GM12878 (cell line): ENCODE measurements around the gene KLF7. TPM values are rescaled to one million over a fixed set of nuclear protein-coding genes. Genes with fewer than 3 reads are reported as not detected.

ENCODE experiments used
- ATAC-seq: fragments of 200-7000 bp; cut with Tn5 transposase; 3 replicates; pipeline ENCODE4 v1.9.1; 2020; ENCODE audit warnings: mild to moderate bottlenecking, moderate library complexity
- BruUV-seq: library from RNA; stranded (reverse); fragments of 400-500 nt; replicated peaks from 2 replicates; lab custom pipeline; 2021; lab: Mats Ljungman, UMichigan
- CTCF ChIA-PET: fragments of 300-600 bp; sonication (Branson Sonifier 250); formaldehyde crosslinking; extraction: SDS; loops from one replicate; lab custom pipeline; 2021; ENCODE audit warnings: inconsistent platforms; lab: Yijun Ruan, JAX
- POLR2A ChIA-PET: fragments of 350-600 bp; formaldehyde crosslinking; extraction: SDS; loops from one replicate; lab custom pipeline; 2021; ENCODE audit warnings: inconsistent platforms; lab: Charles Lee
- RAD21 ChIA-PET: fragments of 300-600 bp; sonication (Branson Sonifier 250); formaldehyde crosslinking; loops from one replicate; lab custom pipeline; 2023; ENCODE audit warnings: antibody characterized with exemption; ENCODE audit not compliant: unreplicated experiment; lab: Charles Lee
- SMC1A ChIA-PET: fragments of 300-600 bp; sonication (Branson Sonifier 250); formaldehyde crosslinking; loops from one replicate; lab custom pipeline; 2023; ENCODE audit not compliant: unreplicated experiment, uncharacterized antibody; lab: Charles Lee
- DNase-seq: peaks from one replicate; pipeline ENCODE4 v3.0.0-alpha.2; 2011; ENCODE audit warnings: low read depth, low spot score
- FAIRE-seq: peaks from 3 replicates; lab custom pipeline; 2011; peaks lifted over from hg19 to GRCh38; lab: Jason Lieb, UNC
- H2AFZ ChIP-seq: 2 replicates; pipeline ENCODE4 v1.6.0; 2011; ENCODE audit warnings: low read depth, low read length, control low read depth; ENCODE audit not compliant: control insufficient read depth
- H3K27ac ChIP-seq: 2 replicates; pipeline ENCODE4 v1.5.1; 2011; ENCODE audit warnings: control low read depth; ENCODE audit not compliant: control insufficient read depth, insufficient read depth
- H3K27me3 ChIP-seq, 2 experiments: replicated peaks in 1 of 2; 2 replicates each; pipeline versions ENCODE4 v1.6.0 to v1.6.1; 2011; ENCODE audit warnings: low read length in 1 of 2; ENCODE audit not compliant: control insufficient read depth in 2 of 2, insufficient read depth in 2 of 2
- H3K36me3 ChIP-seq, 2 experiments: 2 replicates each; pipeline ENCODE4 v1.5.1; 2011; ENCODE audit warnings: low read length in 1 of 2; ENCODE audit not compliant: control insufficient read depth in 2 of 2, insufficient read depth in 2 of 2
- H3K4me1 ChIP-seq: 2 replicates; pipeline ENCODE4 v1.6.1; 2011; ENCODE audit warnings: mild to moderate bottlenecking, low read length, moderate library complexity, mixed read lengths; ENCODE audit not compliant: control insufficient read depth, insufficient read depth
- H3K4me2 ChIP-seq: 2 replicates; pipeline ENCODE4 v1.6.0; 2011; ENCODE audit warnings: control low read depth; ENCODE audit not compliant: control insufficient read depth, insufficient read depth
- H3K4me3 ChIP-seq: fragments of 200-600 bp; sonication (generic); 2 replicates; pipeline ENCODE4 v1.5.1; 2016
- H3K79me2 ChIP-seq: 2 replicates; pipeline ENCODE4 v1.6.0; 2011; ENCODE audit warnings: low read length; ENCODE audit not compliant: control insufficient read depth, insufficient read depth
- H3K9ac ChIP-seq: 2 replicates; pipeline ENCODE4 v1.8.0; 2011; ENCODE audit warnings: low read length, control low read depth, mixed read lengths; ENCODE audit not compliant: control insufficient read depth, insufficient read depth
- H3K9me3 ChIP-seq: replicated peaks from 3 replicates; pipeline ENCODE4 v1.5.1; 2011; ENCODE audit warnings: mild to moderate bottlenecking, low read length; ENCODE audit not compliant: control insufficient read depth, insufficient read depth
- H4K20me1 ChIP-seq: 2 replicates; pipeline ENCODE4 v1.6.0; 2011; ENCODE audit not compliant: control insufficient read depth, insufficient read depth
- JUND ChIP-seq: IDR thresholded peaks from 2 replicates; pipeline ENCODE4 v1.6.1; 2012; ENCODE audit warnings: low read depth, mild to moderate bottlenecking, low read length, improper control_type of control experiment, moderate library complexity
- NFIC ChIP-seq: IDR thresholded peaks from 2 replicates; pipeline ENCODE4 v1.6.1; 2012; ENCODE audit warnings: low read depth, mild to moderate bottlenecking, inconsistent platforms, low read length, moderate library complexity
- RUNX3 ChIP-seq: IDR thresholded peaks from 2 replicates; pipeline ENCODE4 v1.6.1; 2012; ENCODE audit warnings: low read length, inconsistent platforms
- TCF12 ChIP-seq: IDR thresholded peaks from 2 replicates; pipeline ENCODE4 v1.6.1; 2011; ENCODE audit warnings: low read depth, mild to moderate bottlenecking, low read length
- YY1 ChIP-seq: IDR thresholded peaks from 2 replicates; pipeline ENCODE4 v1.6.1; 2011; ENCODE audit warnings: low read depth, mild to moderate bottlenecking, low read length
- WGBS: methylation state at CpG from one replicate; pipeline ENCODE4 v1.1.6; 2016; ENCODE audit warnings: low lambda C conversion rate; ENCODE audit not compliant: insufficient replicate concordance, insufficient coverage; ENCODE audit errors: missing lambda C conversion rate; 5-methylcytosine and 5-hydroxymethylcytosine counted together
- in situ Hi-C: fragments of 300-500 bp; cut with MboI; formaldehyde crosslinking; loops from 9 replicates; pipeline ENCODE4 v1.14.3; 2018; ENCODE audit warnings: mixed read lengths
- intact Hi-C: fragments of 100-400 bp; cut with micrococcal nuclease; formaldehyde crosslinking; loops from one replicate; pipeline ENCODE4 v1.14.2; 2022; ENCODE audit not compliant: unreplicated experiment
- polyA plus RNA-seq, 11 experiments: library from polyadenylated mRNA; depleted of rRNA in 4 of 11; unstranded in 6 of 11; stranded (reverse) in 5 of 11; fragments of >200 nt; fragmentation: Nextera tagmentation in 4 of 11; fragmentation: Illumina TruSeq in 1 of 11; extraction: Ambion mirVana in 4 of 11; extraction: Trizol in 1 of 11; gene quantifications; 1 replicate in 1 of 11; 2 replicates in 10 of 11; pipeline versions ENCODE4 v1.2.1 to v1.2.3, GENCODE V29; 2011 to 2016; ENCODE audit warnings: inconsistent platforms in 2 of 11, missing spikeins in 2 of 11, low read depth in 1 of 11
- total RNA-seq, 4 experiments: library from RNA; depleted of rRNA in 3 of 4; stranded (reverse); fragments of >200 nt in 3 of 4; fragmentation: Illumina TruSeq in 1 of 4; extraction: Trizol in 1 of 4; gene quantifications; 2 replicates each; pipeline versions ENCODE4 v1.2.1 to v1.2.3, GENCODE V29; 2013 to 2021
- TF ChIP-seq, protein P1 (sequence below): IDR thresholded peaks from 2 replicates; pipeline ENCODE4 v1.6.1; 2012; ENCODE audit warnings: low read depth, low read length, improper control_type of control experiment
- TF ChIP-seq, protein P2 (sequence below): fragments of 450-650 bp; conservative IDR thresholded peaks from 2 replicates; pipeline ENCODE4 v1.6.1; 2017; ENCODE audit warnings: mild to moderate bottlenecking, moderate library complexity
- TF ChIP-seq, protein P3 (sequence below): fragments of 150-350 bp; IDR thresholded peaks from 2 replicates; pipeline ENCODE4 v1.6.1; 2016; ENCODE audit warnings: low read depth, low read length
- TF ChIP-seq, protein P4 (sequence below): IDR thresholded peaks from 2 replicates; pipeline ENCODE4 v1.6.1; 2011; ENCODE audit warnings: low read depth, mild to moderate bottlenecking, low read length, moderate library complexity, borderline replicate concordance; ENCODE audit errors: extremely low read depth

KLF7 gene
- total and polyA plus RNA-seq, 10 of the 15 experiments (the other 5 are each of a cell fraction or from before 2014, with no cell fraction given), result 2.4 to 24.8 (median 8.5) TPM

DNA sequence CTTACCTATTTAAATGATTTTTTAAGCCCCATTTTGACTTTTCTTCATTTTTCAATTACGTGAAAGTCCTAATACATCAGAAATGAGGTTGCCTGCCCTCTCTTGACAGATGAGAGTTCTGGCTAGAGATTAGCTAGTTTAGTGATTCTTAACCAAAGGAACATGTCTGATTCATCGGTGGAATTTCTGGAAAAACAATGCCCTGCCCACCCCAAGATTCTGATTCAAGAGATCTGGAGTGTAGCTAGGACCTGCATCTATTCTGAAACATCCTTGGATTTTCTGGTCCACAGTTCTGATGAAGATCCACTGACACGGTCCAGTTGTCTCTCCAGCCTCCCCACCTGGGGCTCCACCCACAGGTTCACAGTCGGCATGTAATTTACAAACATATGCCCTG is 111.2 kb downstream of the KLF7 start:
- Histone ChIP-seq H3K9ac (no peak overlapping the region), H3K4me3 (no peak overlapping the region), H3K9me3 (no peaks in the 10 kb centered on the region), H3K4me1 (no peaks in the 10 kb centered on the region), H3K4me2 (no peak overlapping the region), H3K36me3 (no peaks in the 10 kb centered on the region), H3K27me3 (no peaks in the 10 kb centered on the region), H2AFZ (no peak overlapping the region), H4K20me1 (no peaks in the 10 kb centered on the region), H3K79me2 (no peaks in the 10 kb centered on the region), H3K27ac (no peak overlapping the region)
- BruUV-seq, result no TSS peak
- in situ Hi-C loops, result no loop called here
- FAIRE-seq (no peak), ATAC-seq (no peak), DNase-seq (no peak)
- 73% methylated on average over 4 of the region's 4 CpGs for WGBS
- RAD21 ChIA-PET, result no interaction called here
- intact Hi-C loops, result no loop called here
- CTCF ChIA-PET, result no interaction called here
- TF ChIP-seq RUNX3, result no peak
- no peak for TF ChIP-seq NFIC
- TF ChIP-seq, protein P1, sequence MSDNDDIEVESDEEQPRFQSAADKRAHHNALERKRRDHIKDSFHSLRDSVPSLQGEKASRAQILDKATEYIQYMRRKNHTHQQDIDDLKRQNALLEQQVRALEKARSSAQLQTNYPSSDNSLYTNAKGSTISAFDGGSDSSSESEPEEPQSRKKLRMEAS, result no peak
- TF ChIP-seq, protein P2, sequence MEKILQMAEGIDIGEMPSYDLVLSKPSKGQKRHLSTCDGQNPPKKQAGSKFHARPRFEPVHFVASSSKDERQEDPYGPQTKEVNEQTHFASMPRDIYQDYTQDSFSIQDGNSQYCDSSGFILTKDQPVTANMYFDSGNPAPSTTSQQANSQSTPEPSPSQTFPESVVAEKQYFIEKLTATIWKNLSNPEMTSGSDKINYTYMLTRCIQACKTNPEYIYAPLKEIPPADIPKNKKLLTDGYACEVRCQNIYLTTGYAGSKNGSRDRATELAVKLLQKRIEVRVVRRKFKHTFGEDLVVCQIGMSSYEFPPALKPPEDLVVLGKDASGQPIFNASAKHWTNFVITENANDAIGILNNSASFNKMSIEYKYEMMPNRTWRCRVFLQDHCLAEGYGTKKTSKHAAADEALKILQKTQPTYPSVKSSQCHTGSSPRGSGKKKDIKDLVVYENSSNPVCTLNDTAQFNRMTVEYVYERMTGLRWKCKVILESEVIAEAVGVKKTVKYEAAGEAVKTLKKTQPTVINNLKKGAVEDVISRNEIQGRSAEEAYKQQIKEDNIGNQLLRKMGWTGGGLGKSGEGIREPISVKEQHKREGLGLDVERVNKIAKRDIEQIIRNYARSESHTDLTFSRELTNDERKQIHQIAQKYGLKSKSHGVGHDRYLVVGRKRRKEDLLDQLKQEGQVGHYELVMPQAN, result no peak
- POLR2A ChIA-PET, result no interaction called here
- SMC1A ChIA-PET, result no interaction called here

DNA sequence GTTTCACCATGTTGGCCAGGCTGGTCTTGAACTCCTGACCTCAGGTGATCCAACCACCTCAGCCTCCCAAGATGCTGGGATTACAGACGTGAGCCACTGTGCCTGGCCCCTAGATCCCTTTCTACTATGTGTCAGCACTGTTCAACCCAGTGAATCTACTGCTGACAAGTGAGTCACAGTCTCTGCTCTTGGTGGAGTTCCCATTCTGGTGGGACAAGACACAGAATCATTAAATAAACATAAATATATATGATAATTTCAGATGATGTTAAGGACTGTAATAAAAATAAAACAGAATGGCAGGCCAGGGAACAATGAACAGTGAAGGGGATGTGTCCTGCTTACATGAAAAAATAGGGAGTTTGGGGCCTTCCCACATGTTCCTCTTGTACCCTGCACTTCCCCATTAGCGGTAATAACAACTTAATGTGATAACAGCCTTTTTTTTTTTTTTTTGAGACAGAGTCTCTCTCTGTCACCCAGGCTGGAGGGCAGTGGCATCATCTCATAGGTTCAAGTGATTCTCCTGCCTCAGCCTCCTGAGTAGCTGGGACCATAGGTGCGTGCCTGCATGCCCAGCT is 114.3 kb downstream of the KLF7 start:
- in situ Hi-C loops, result no loop called here
- no peaks in the 10 kb centered on the region for H4K20me1 ChIP-seq
- 50% methylated on average over 3 of the region's 3 CpGs for WGBS
- RAD21 ChIA-PET, result interaction anchor here (0.6 kb wide), 1 partner anchor 353 kb away, joined by 3 read pairs; no protein-coding TSS in a partner anchor
- no peak overlapping the region for H3K4me2 ChIP-seq
- H3K79me2 ChIP-seq, result no peaks in the 10 kb centered on the region
- intact Hi-C loops, result no loop called here
- H3K27me3 ChIP-seq, result no peaks in the 10 kb centered on the region
- no peak overlapping the region for H3K9ac ChIP-seq
- SMC1A ChIA-PET, result no interaction called here
- DNase-seq (no peak), FAIRE-seq (no peak), ATAC-seq (no peak)
- no peaks in the 10 kb centered on the region for H3K9me3 ChIP-seq
- BruUV-seq, result no TSS peak
- no peak overlapping the region for H2AFZ ChIP-seq
- POLR2A ChIA-PET, result no interaction called here
- CTCF ChIA-PET, result no interaction called here
- H3K4me3 ChIP-seq, result no peak overlapping the region
- no peak overlapping the region for H3K27ac ChIP-seq
- no peaks in the 10 kb centered on the region for H3K4me1 ChIP-seq
- no peaks in the 10 kb centered on the region for H3K36me3 ChIP-seq
- TF ChIP-seq, protein P3, sequence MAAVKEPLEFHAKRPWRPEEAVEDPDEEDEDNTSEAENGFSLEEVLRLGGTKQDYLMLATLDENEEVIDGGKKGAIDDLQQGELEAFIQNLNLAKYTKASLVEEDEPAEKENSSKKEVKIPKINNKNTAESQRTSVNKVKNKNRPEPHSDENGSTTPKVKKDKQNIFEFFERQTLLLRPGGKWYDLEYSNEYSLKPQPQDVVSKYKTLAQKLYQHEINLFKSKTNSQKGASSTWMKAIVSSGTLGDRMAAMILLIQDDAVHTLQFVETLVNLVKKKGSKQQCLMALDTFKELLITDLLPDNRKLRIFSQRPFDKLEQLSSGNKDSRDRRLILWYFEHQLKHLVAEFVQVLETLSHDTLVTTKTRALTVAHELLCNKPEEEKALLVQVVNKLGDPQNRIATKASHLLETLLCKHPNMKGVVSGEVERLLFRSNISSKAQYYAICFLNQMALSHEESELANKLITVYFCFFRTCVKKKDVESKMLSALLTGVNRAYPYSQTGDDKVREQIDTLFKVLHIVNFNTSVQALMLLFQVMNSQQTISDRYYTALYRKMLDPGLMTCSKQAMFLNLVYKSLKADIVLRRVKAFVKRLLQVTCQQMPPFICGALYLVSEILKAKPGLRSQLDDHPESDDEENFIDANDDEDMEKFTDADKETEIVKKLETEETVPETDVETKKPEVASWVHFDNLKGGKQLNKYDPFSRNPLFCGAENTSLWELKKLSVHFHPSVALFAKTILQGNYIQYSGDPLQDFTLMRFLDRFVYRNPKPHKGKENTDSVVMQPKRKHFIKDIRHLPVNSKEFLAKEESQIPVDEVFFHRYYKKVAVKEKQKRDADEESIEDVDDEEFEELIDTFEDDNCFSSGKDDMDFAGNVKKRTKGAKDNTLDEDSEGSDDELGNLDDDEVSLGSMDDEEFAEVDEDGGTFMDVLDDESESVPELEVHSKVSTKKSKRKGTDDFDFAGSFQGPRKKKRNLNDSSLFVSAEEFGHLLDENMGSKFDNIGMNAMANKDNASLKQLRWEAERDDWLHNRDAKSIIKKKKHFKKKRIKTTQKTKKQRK, result no peak
- TF ChIP-seq TCF12, result no peak
- TF ChIP-seq YY1, result no peak
- no peak for TF ChIP-seq JUND
- TF ChIP-seq, protein P4, sequence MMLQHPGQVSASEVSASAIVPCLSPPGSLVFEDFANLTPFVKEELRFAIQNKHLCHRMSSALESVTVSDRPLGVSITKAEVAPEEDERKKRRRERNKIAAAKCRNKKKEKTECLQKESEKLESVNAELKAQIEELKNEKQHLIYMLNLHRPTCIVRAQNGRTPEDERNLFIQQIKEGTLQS, result no peak
